K562 (cell line): Measurements from ENCODE around the gene MXD3. TPM values are rescaled to one million over a fixed set of nuclear protein-coding genes. Genes with fewer than 3 reads are reported as not detected.

ENCODE experiments used
- ARHGAP35 ChIP-seq: fragments of 450-650 bp; IDR thresholded peaks from 2 replicates; pipeline ENCODE4 v1.6.1; 2018; ENCODE audit not compliant: partially characterized antibody
- CHAMP1 ChIP-seq: fragments of 450-650 bp; IDR thresholded peaks from 2 replicates; pipeline ENCODE4 v1.6.1; 2016; ENCODE audit warnings: mild to moderate bottlenecking
- EP300 ChIP-seq: IDR thresholded peaks from 2 replicates; pipeline ENCODE4 v1.6.1; 2012; ENCODE audit warnings: low read length, improper control_type of control experiment
- HDAC2 ChIP-seq: fragments of 450-650 bp; IDR thresholded peaks from 2 replicates; pipeline ENCODE4 v1.6.1; 2016; ENCODE audit warnings: mild to moderate bottlenecking
- KDM5B ChIP-seq: fragments of 200-600 bp; sonication (generic); IDR thresholded peaks from 2 replicates; pipeline ENCODE4 v1.6.1; 2012; ENCODE audit warnings: low read depth, mild to moderate bottlenecking, moderate library complexity, low read length, control low read depth, inconsistent platforms; ENCODE audit not compliant: insufficient replicate concordance
- MGA ChIP-seq: fragments of 450-650 bp; IDR thresholded peaks from 2 replicates; pipeline ENCODE4 v1.6.1; 2016; ENCODE audit warnings: mild to moderate bottlenecking, moderate library complexity
- NFYB ChIP-seq: IDR thresholded peaks from 2 replicates; pipeline ENCODE4 v1.6.1; 2011; ENCODE audit warnings: mild to moderate bottlenecking, moderate library complexity; ENCODE audit not compliant: insufficient read length; ENCODE audit errors: extremely low read depth
- RBBP5 ChIP-seq: fragments of 200-600 bp; sonication (generic); IDR thresholded peaks from 2 replicates; pipeline ENCODE4 v1.6.1; 2012; ENCODE audit warnings: borderline replicate concordance, mild to moderate bottlenecking, low read length, control low read depth, inconsistent platforms; ENCODE audit not compliant: insufficient read depth, poor library complexity, severe bottlenecking
- RBM22 ChIP-seq: fragments of 200-400 bp; formaldehyde crosslinking; IDR thresholded peaks from 2 replicates; pipeline ENCODE4 v1.6.1; 2018; ENCODE audit warnings: low read length, low read depth; ENCODE audit not compliant: poor library complexity, severe bottlenecking
- polyA plus RNA-seq, 8 experiments: library from polyadenylated mRNA; depleted of rRNA in 4 of 8; stranded (reverse) in 5 of 8; unstranded in 3 of 8; fragments of >200 nt; fragmentation: Nextera tagmentation in 2 of 8; fragmentation: Illumina TruSeq in 1 of 8; extraction: Ambion mirVana in 2 of 8; extraction: Trizol in 1 of 8; gene quantifications; 2 replicates each; pipeline versions ENCODE4 v1.2.1 to v1.2.3, GENCODE V29; 2011 to 2014; ENCODE audit warnings: inconsistent platforms in 1 of 8, missing spikeins in 1 of 8
- total RNA-seq, 7 experiments: library from RNA; depleted of rRNA in 6 of 7; stranded (reverse); fragments of >200 nt in 6 of 7; fragmentation: Illumina TruSeq in 2 of 7; extraction: Trizol in 2 of 7; gene quantifications; 2 replicates each; pipeline versions ENCODE4 v1.2.1 to v1.2.3, GENCODE V29; 2011 to 2021; ENCODE audit warnings: low replicate concordance in 1 of 7
- TF ChIP-seq, protein P1 (sequence below), 2 experiments: IDR thresholded peaks; 2 replicates each; pipeline ENCODE4 v1.6.1; 2011; ENCODE audit warnings: borderline replicate concordance in 1 of 2, control low read depth in 1 of 2, low read depth in 1 of 2, low read length in 1 of 2, mild to moderate bottlenecking in 1 of 2, mixed read lengths in 1 of 2, moderate library complexity in 1 of 2; ENCODE audit not compliant: insufficient read depth in 1 of 2, insufficient read length in 1 of 2, poor library complexity in 1 of 2, severe bottlenecking in 1 of 2; ENCODE audit errors: extremely low read depth in 1 of 2

MXD3 gene
- total and polyA plus RNA-seq, 9 of the 15 experiments (the other 6 are each of a cell fraction or from before 2014, with no cell fraction given) = 0.28 to 24.8 (median 4.5) TPM

- TF ChIP-seq MGA = peak; percentile 83
- no peak for TF ChIP-seq CHAMP1
- TF ChIP-seq HDAC2 = peak; percentile 95
- TF ChIP-seq RBM22 = peak; percentile 63
- TF ChIP-seq, protein P1, sequence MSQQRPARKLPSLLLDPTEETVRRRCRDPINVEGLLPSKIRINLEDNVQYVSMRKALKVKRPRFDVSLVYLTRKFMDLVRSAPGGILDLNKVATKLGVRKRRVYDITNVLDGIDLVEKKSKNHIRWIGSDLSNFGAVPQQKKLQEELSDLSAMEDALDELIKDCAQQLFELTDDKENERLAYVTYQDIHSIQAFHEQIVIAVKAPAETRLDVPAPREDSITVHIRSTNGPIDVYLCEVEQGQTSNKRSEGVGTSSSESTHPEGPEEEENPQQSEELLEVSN (IDR thresholded peaks at IDR 0.05; ENCODE audit: borderline replicate concordance in 1 of 2, extremely low read depth in 1 of 2, insufficient read depth in 1 of 2, insufficient read length in 1 of 2, low read depth in 1 of 2, low read length in 1 of 2, poor library complexity in 1 of 2, severe bottlenecking in 1 of 2) = peak; percentile 80 to 92
- peak; percentile 72 for TF ChIP-seq KDM5B
- peak; percentile 21 for TF ChIP-seq RBBP5
- TF ChIP-seq NFYB = peak; percentile 95
- no peak for TF ChIP-seq ARHGAP35
- no peak for TF ChIP-seq EP300
Measured at GRCh38 chr5:177311723-177312648, at the start of gene MXD3 (continued).
